SK-N-MC (cell line): Measurements from ENCODE around the gene MRFAP1L1.

Source experiments
- DNase-seq: peaks from one replicate; pipeline ENCODE4 v3.0.0-alpha.2; 2011; ENCODE audit warnings: low read depth, low spot score
- H3K27ac ChIP-seq: fragments of 200-600 bp; sonication (generic); 2 replicates; pipeline ENCODE4 v1.5.1; 2016; ENCODE audit warnings: mixed run types
- H3K36me3 ChIP-seq: fragments of 200-600 bp; sonication (generic); 2 replicates; pipeline ENCODE4 v1.6.1; 2017; ENCODE audit warnings: antibody characterized with exemption, low read length, mixed read lengths; ENCODE audit not compliant: insufficient read depth
- H3K4me3 ChIP-seq: fragments of 200-600 bp; sonication (generic); 2 replicates; pipeline ENCODE4 v1.5.1; 2016
- H3K9ac ChIP-seq: fragments of 200-600 bp; sonication (generic); 2 replicates; pipeline ENCODE4 v1.8.0; 2017; ENCODE audit warnings: mixed run types, mixed read lengths; ENCODE audit not compliant: insufficient read length
- H3K9me3 ChIP-seq: fragments of 200-600 bp; sonication (generic); 2 replicates; pipeline ENCODE4 v1.6.1; 2017; ENCODE audit warnings: low read depth, mild to moderate bottlenecking, antibody characterized with exemption, low read length, moderate library complexity, mixed read lengths
- EZH2 ChIP-seq: fragments of 200-600 bp; sonication (generic); IDR thresholded peaks from one replicate; pipeline ENCODE4 v1.6.1; 2017; ENCODE audit warnings: antibody characterized with exemption
- FOXP2 ChIP-seq: optimal IDR thresholded peaks from 2 replicates; pipeline ENCODE3; 2011; ENCODE audit warnings: mild to moderate bottlenecking, moderate library complexity; ENCODE audit not compliant: insufficient read depth; ENCODE audit errors: extremely low read length, control extremely low read depth
- POLR2AphosphoS5 ChIP-seq: IDR thresholded peaks from 2 replicates; pipeline ENCODE4 v1.6.1; 2012; ENCODE audit warnings: mild to moderate bottlenecking, low read depth, low read length, borderline replicate concordance

The MRFAP1L1 gene

GRCh38 chr4:6710996-6711395 is 1.3 kb upstream of the MRFAP1L1 start:
- TF ChIP-seq FOXP2 (no peak), POLR2AphosphoS5 (no peak), EZH2 (no peak)
- Histone ChIP-seq H3K9ac (no peak overlapping the region), H3K27ac (no peak overlapping the region), H3K36me3 (peaks cover 9% of the 10 kb centered on the region), H3K9me3 (no peaks in the 10 kb centered on the region), H3K4me3 (no peak overlapping the region)
- no peak for DNase-seq

GRCh38 chr4:6710282-6710681 is 617 bp upstream of the MRFAP1L1 start:
- TF ChIP-seq EZH2: no peak
- TF ChIP-seq FOXP2: no peak
- no peak for TF ChIP-seq POLR2AphosphoS5
- Histone ChIP-seq H3K9me3 (no peaks in the 10 kb centered on the region), H3K9ac (peak overlapping the region; percentile 74), H3K27ac (no peak overlapping the region), H3K4me3 (peak overlapping the region; percentile 87), H3K36me3 (peaks cover 9% of the 10 kb centered on the region)
- DNase-seq: no peak

- TF ChIP-seq POLR2AphosphoS5 (no peak), EZH2 (no peak)
- Histone ChIP-seq H3K36me3 (peaks cover 17% of the 10 kb centered on the region), H3K4me3 (no peak overlapping the region), H3K27ac (no peak overlapping the region), H3K9me3 (no peaks in the 10 kb centered on the region), H3K9ac (no peak overlapping the region)
- DNase-seq: no peak
Observed at GRCh38 chr4:6706173-6706572, 3.5 kb downstream of the MRFAP1L1 start.

- Histone ChIP-seq H3K4me3 (no peak overlapping the region), H3K36me3 (peaks cover 17% of the 10 kb centered on the region), H3K27ac (no peak overlapping the region), H3K9ac (no peak overlapping the region), H3K9me3 (no peaks in the 10 kb centered on the region)
- TF ChIP-seq FOXP2 (no peak), POLR2AphosphoS5 (no peak), EZH2 (no peak)
- DNase-seq: no peak
Observed at GRCh38 chr4:6705646-6706045, 4.0 kb downstream of the MRFAP1L1 start.

- Histone ChIP-seq H3K9me3 (no peaks in the 10 kb centered on the region), H3K27ac (no peak overlapping the region), H3K36me3 (peaks cover 17% of the 10 kb centered on the region), H3K4me3 (no peak overlapping the region), H3K9ac (no peak overlapping the region)
- no peak for DNase-seq
- no peak for TF ChIP-seq EZH2
- TF ChIP-seq FOXP2: no peak
- no peak for TF ChIP-seq POLR2AphosphoS5
Observed at GRCh38 chr4:6703786-6704185, 5.9 kb downstream of the MRFAP1L1 start.

GRCh38 chr4:6702761-6703160 is 6.9 kb downstream of the MRFAP1L1 start:
- TF ChIP-seq EZH2 (no peak), POLR2AphosphoS5 (no peak), FOXP2 (no peak)
- peaks cover 14% of the 10 kb centered on the region for H3K36me3 ChIP-seq
- no peaks in the 10 kb centered on the region for H3K9me3 ChIP-seq
- no peak overlapping the region for H3K9ac ChIP-seq
- DNase-seq: no peak
- H3K4me3 ChIP-seq: no peak overlapping the region
- no peak overlapping the region for H3K27ac ChIP-seq

- Histone ChIP-seq H3K9ac (no peak overlapping the region), H3K4me3 (no peak overlapping the region), H3K27ac (no peak overlapping the region), H3K9me3 (no peaks in the 10 kb centered on the region), H3K36me3 (peaks cover 8% of the 10 kb centered on the region; the same call in 1 of the 2 replicates)
- no peak for TF ChIP-seq EZH2
- no peak for TF ChIP-seq FOXP2
- TF ChIP-seq POLR2AphosphoS5: no peak
- DNase-seq: no peak
Observed at GRCh38 chr4:6701371-6701770, 8.3 kb downstream of the MRFAP1L1 start.

GRCh38 chr4:6699903-6700302 is 9.8 kb downstream of the MRFAP1L1 start:
- no peak for DNase-seq
- H3K27ac ChIP-seq: no peak overlapping the region
- H3K9ac ChIP-seq: no peak overlapping the region
- peaks cover 8% of the 10 kb centered on the region; the same call in 1 of the 2 replicates for H3K36me3 ChIP-seq
- TF ChIP-seq POLR2AphosphoS5 (no peak), EZH2 (no peak), FOXP2 (no peak)
- no peak overlapping the region for H3K4me3 ChIP-seq
- no peaks in the 10 kb centered on the region for H3K9me3 ChIP-seq

GRCh38 chr4:6699388-6699787 is 10.3 kb downstream of the MRFAP1L1 start:
- TF ChIP-seq FOXP2 (no peak), POLR2AphosphoS5 (no peak), EZH2 (no peak)
- no peak overlapping the region for H3K27ac ChIP-seq
- no peak for DNase-seq
- H3K9ac ChIP-seq: no peak overlapping the region
- no peak overlapping the region for H3K4me3 ChIP-seq
- no peaks in the 10 kb centered on the region for H3K9me3 ChIP-seq
- peaks cover 8% of the 10 kb centered on the region; the same call in 1 of the 2 replicates for H3K36me3 ChIP-seq

GRCh38 chr4:6697131-6697530 is 12.5 kb downstream of the MRFAP1L1 start:
- H3K9ac ChIP-seq: no peak overlapping the region
- no peak for TF ChIP-seq EZH2
- no peak for TF ChIP-seq POLR2AphosphoS5
- no peak for TF ChIP-seq FOXP2
- no peaks in the 10 kb centered on the region for H3K36me3 ChIP-seq
- no peak overlapping the region for H3K27ac ChIP-seq
- H3K9me3 ChIP-seq: no peaks in the 10 kb centered on the region
- no peak overlapping the region for H3K4me3 ChIP-seq
- DNase-seq: no peak
